Parathyroid adenoma (tissue), 2 donors: ENCODE data around the gene HOXA6.

Experiments
- H2AFZ ChIP-seq: fragments of 300-600 bp; sonication (generic); one replicate; pipeline ENCODE4 v1.7.0; 2017; ENCODE audit warnings: antibody characterized with exemption, mild to moderate bottlenecking
- H3K27ac ChIP-seq: fragments of 300-600 bp; sonication (generic); one replicate; pipeline ENCODE4 v1.7.0; 2017
- H3K27me3 ChIP-seq: fragments of 300-600 bp; sonication (generic); one replicate; pipeline ENCODE4 v1.7.0; 2017; ENCODE audit warnings: low read length; ENCODE audit not compliant: control insufficient read depth, insufficient read depth
- H3K36me3 ChIP-seq: fragments of 300-600 bp; sonication (generic); one replicate; pipeline ENCODE4 v1.7.0; 2017; ENCODE audit warnings: low read length; ENCODE audit not compliant: control insufficient read depth, insufficient read depth
- H3K4me1 ChIP-seq: fragments of 300-600 bp; sonication (generic); one replicate; pipeline ENCODE4 v1.7.0; 2017; ENCODE audit warnings: control low read depth
- H3K4me2 ChIP-seq: fragments of 300-600 bp; sonication (generic); one replicate; pipeline ENCODE4 v1.7.0; 2017; ENCODE audit warnings: low read length
- H3K4me3 ChIP-seq: fragments of 300-600 bp; sonication (generic); one replicate; pipeline ENCODE4 v1.7.0; 2017; ENCODE audit warnings: low read depth, low read length
- H3K79me2 ChIP-seq: fragments of 300-600 bp; sonication (generic); one replicate; pipeline ENCODE4 v1.7.0; 2017; ENCODE audit warnings: control low read depth
- H3K9ac ChIP-seq: fragments of 300-600 bp; sonication (generic); one replicate; pipeline ENCODE4 v1.7.0; 2017; ENCODE audit warnings: mild to moderate bottlenecking
- H3K9me3 ChIP-seq: fragments of 300-600 bp; sonication (generic); one replicate; pipeline ENCODE4 v1.7.0; 2017; ENCODE audit warnings: low read length; ENCODE audit not compliant: control insufficient read depth
- TF ChIP-seq, protein P1 (sequence below): fragments of 300-600 bp; sonication (generic); IDR thresholded peaks from one replicate; pipeline ENCODE4 v1.7.0; 2017; ENCODE audit warnings: antibody characterized with exemption, mild to moderate bottlenecking
- donor health status: primary hyperparathyroidism.

HOXA6 gene

DNA sequence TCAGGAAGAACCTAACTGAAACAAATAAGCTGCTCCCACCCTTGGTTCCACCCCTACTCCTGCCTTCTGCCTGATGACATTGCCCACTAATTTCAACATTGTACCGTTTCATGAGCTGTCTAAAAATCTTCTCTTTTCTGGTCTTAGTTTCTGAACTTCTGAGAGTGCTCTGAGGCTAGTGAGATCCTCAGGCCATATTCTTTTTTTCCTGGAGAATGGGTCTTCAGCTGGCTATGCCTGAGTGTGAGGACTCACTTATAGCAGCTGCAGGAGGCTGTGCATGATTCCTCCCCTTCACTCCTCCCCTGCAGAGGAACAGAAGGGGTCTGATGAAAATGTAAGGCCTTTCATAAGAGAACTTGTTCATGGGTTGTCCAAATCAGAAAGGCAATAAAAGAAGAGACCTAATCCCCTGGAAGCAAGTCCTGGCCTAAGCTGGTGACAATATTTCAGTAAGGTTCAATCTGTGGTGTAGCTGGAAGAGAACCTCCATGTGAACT lies 28.1 kb downstream of the HOXA6 start:
- H3K27ac ChIP-seq = no peak overlapping the region
- no peaks in the 10 kb centered on the region for H3K36me3 ChIP-seq
- no peaks in the 10 kb centered on the region for H3K9me3 ChIP-seq
- H3K4me1 ChIP-seq = no peaks in the 10 kb centered on the region
- no peak overlapping the region for H3K9ac ChIP-seq
- no peak overlapping the region for H2AFZ ChIP-seq
- H3K79me2 ChIP-seq = no peaks in the 10 kb centered on the region
- TF ChIP-seq, protein P1, sequence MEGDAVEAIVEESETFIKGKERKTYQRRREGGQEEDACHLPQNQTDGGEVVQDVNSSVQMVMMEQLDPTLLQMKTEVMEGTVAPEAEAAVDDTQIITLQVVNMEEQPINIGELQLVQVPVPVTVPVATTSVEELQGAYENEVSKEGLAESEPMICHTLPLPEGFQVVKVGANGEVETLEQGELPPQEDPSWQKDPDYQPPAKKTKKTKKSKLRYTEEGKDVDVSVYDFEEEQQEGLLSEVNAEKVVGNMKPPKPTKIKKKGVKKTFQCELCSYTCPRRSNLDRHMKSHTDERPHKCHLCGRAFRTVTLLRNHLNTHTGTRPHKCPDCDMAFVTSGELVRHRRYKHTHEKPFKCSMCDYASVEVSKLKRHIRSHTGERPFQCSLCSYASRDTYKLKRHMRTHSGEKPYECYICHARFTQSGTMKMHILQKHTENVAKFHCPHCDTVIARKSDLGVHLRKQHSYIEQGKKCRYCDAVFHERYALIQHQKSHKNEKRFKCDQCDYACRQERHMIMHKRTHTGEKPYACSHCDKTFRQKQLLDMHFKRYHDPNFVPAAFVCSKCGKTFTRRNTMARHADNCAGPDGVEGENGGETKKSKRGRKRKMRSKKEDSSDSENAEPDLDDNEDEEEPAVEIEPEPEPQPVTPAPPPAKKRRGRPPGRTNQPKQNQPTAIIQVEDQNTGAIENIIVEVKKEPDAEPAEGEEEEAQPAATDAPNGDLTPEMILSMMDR = no peak
- no peak overlapping the region for H3K4me2 ChIP-seq
- H3K4me3 ChIP-seq = no peak overlapping the region
- no peaks in the 10 kb centered on the region for H3K27me3 ChIP-seq

DNA sequence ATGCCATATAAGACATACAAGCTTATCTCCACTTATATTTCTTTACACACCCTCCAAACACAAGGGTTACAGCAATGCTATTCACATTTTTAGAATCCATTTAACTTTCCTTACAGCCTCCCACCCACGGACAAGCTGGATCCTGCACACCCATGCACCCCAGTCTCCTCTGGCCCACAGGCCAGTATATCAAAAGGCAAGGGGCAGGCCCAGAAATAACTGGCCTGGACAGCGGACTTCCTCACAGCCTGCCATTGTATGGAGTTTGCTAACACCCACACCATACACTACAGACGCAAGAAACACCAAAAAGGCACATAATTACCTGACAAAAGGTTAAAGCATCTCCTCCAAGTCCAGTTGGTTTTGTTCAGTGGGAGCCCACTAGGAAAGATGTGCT lies 29.0 kb downstream of the HOXA6 start:
- Histone ChIP-seq H3K27ac (no peak overlapping the region), H2AFZ (no peak overlapping the region), H3K79me2 (no peaks in the 10 kb centered on the region), H3K4me3 (peak overlapping the region; percentile 38), H3K4me2 (peak overlapping the region; percentile 2), H3K9me3 (no peaks in the 10 kb centered on the region), H3K4me1 (no peaks in the 10 kb centered on the region), H3K36me3 (no peaks in the 10 kb centered on the region), H3K27me3 (no peaks in the 10 kb centered on the region), H3K9ac (no peak overlapping the region)
- TF ChIP-seq, protein P1 = no peak

DNA sequence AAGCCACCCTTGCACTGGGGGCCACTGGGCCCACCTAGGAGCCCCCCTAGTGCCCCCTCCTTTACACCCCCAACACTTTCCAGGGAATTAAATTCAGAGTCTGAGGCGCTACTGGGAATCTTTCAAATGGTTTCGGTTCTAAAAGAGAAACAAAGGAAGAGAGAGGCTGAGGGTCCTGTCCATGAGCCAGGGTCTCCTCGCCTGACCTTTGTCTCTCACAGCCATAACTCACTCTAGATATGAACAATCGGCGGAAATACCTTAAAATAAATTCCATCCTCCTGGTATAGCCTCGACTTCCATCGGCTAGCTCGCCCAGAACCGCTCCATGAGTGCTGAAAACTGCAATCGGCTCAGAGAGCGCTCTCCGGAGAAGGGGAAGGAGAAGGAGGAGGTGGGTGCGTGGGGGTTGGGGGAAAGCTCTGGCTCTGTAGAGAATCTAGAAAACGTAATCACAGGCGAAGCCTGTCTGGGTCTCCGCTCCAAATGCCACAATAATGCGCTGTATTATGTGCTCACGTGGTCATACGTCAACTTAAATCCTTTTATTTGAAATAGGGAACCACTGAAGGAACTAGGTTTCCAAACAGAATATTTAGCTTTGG lies 29.6 kb downstream of the HOXA6 start:
- Histone ChIP-seq H3K4me2 (peak overlapping the region; percentile 2), H2AFZ (no peak overlapping the region), H3K27ac (no peak overlapping the region), H3K4me1 (no peaks in the 10 kb centered on the region), H3K9me3 (no peaks in the 10 kb centered on the region), H3K79me2 (no peaks in the 10 kb centered on the region), H3K27me3 (no peaks in the 10 kb centered on the region), H3K36me3 (no peaks in the 10 kb centered on the region), H3K4me3 (peak overlapping the region; percentile 38), H3K9ac (no peak overlapping the region)
- TF ChIP-seq, protein P1 = no peak

DNA sequence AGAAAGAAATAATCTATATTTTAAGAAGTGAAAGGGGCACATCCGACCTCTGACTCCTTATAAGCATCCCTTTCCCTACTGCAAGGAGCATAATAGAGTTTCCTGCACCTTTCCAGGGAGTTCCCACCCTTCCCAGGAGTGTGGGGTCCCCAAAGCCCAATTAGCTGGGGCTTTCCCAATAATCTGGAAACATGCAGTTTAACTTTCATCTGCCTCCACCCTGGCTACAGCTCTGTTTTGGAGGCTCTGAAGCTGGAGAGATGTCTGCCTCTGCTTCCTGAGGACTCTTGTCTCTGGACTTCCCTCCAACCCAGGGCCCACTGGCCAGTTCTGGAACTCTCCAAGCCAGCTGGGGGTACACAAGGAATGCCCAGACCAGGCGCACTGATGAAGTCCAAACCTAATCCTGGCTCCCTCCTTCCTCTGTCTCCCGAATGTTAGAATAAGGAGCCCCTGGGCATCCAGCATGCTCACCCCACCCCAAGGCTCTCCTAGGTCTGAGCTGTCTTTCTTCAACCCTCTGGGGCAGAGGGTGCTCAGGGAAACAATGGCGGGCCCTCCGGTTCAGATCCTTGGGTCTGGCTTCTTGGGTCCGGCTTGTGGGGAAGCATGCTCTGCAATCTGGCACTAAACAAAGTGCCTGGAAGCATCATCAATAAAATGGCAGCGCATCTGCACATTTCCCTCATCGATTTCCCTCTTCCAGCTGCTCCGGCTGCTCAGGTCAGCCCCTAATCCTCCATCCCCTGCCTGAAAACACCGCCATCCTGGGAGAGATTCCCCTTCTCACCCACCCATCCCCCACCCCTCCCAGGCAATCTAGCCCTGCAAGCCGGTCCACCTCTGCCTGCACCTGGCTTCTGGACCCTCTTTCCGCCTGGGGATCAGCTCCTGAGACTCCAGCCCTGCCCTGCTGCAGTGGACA lies 30.4 kb downstream of the HOXA6 start:
- no peaks in the 10 kb centered on the region for H3K27me3 ChIP-seq
- no peak overlapping the region for H3K9ac ChIP-seq
- H3K9me3 ChIP-seq = no peaks in the 10 kb centered on the region
- no peak overlapping the region for H3K27ac ChIP-seq
- H3K4me1 ChIP-seq = no peaks in the 10 kb centered on the region
- H3K79me2 ChIP-seq = no peaks in the 10 kb centered on the region
- H3K4me2 ChIP-seq = peak overlapping the region; percentile 72
- TF ChIP-seq, protein P1 = no peak
- no peak overlapping the region for H2AFZ ChIP-seq
- H3K36me3 ChIP-seq = no peaks in the 10 kb centered on the region
- peak overlapping the region; percentile 75 for H3K4me3 ChIP-seq
